Measurements from ENCODE around the gene EXOC4. TPM values are rescaled to one million over a fixed set of nuclear protein-coding genes. Genes with fewer than 3 reads are reported as not detected.
A peak's percentile ranks its signal among the peaks of the same experiment; 100 is the strongest.

EXOC4 gene
- total and polyA plus RNA-seq, 2 donors (not counting 1 experiment from before 2014, with no cell fraction given), result 79.6 to 158 TPM

- Histone ChIP-seq H4K20me1 (ENCODE audit: control insufficient read depth, extremely low read depth, insufficient read depth, low read length) (no peaks in the 10 kb centered on the region), H3K27me3 (ENCODE audit: control insufficient read depth, insufficient read depth, low read length) (no peaks in the 10 kb centered on the region), H3K9ac (ENCODE audit: insufficient read depth, low read length) (no peak overlapping the region), H3K4me2 (ENCODE audit: extremely low read depth, insufficient read depth, low read length) (no peak overlapping the region), H3K9me3 (ENCODE audit: control insufficient read depth, insufficient read depth, low read depth, low read length) (no peaks in the 10 kb centered on the region), H3K36me3 (ENCODE audit: control insufficient read depth, insufficient read depth, low read length) (no peaks in the 10 kb centered on the region), H2AFZ (ENCODE audit: low read length) (no peak overlapping the region), H3K4me3 (replicated peaks in 1 of 4; ENCODE audit: control extremely low read depth in 1 of 4, insufficient read depth in 1 of 4, low read depth in 3 of 4, low read length in 4 of 4) (no peak overlapping the region), H3K4me1 (ENCODE audit: control insufficient read depth, extremely low read depth, insufficient read depth, low read length) (no peaks in the 10 kb centered on the region), H3K27ac (ENCODE audit: insufficient read depth, low read length) (no peak overlapping the region), H3K79me2 (ENCODE audit: control insufficient read depth, insufficient read depth, low read length) (no peaks in the 10 kb centered on the region)
- DNase-seq (ENCODE audit: low read depth in 2 of 2), result peak in 1 of 2 donors; percentile 53
- TF ChIP-seq CTCF (conservative IDR thresholded peaks at IDR 0.05 in 1 of 2, IDR thresholded peaks at IDR 0.05 in 1 of 2; ENCODE audit: low read depth in 1 of 2, low read length in 2 of 2), result no peak
- TF ChIP-seq EZH2 (IDR thresholded peaks at IDR 0.05; ENCODE audit: low read length, missing control alignments), result no peak
Observed at GRCh38 chr7:133937786-133938185, 684.9 kb downstream of the EXOC4 start.

- no peak for DNase-seq (ENCODE audit: low read depth in 2 of 2)
- Histone ChIP-seq H3K36me3 (ENCODE audit: control insufficient read depth, insufficient read depth, low read length) (no peaks in the 10 kb centered on the region), H3K79me2 (ENCODE audit: control insufficient read depth, insufficient read depth, low read length) (no peaks in the 10 kb centered on the region), H2AFZ (ENCODE audit: low read length) (no peak overlapping the region), H3K9ac (ENCODE audit: insufficient read depth, low read length) (no peak overlapping the region), H3K4me1 (ENCODE audit: control insufficient read depth, extremely low read depth, insufficient read depth, low read length) (no peaks in the 10 kb centered on the region), H3K27ac (ENCODE audit: insufficient read depth, low read length) (no peak overlapping the region), H4K20me1 (ENCODE audit: control insufficient read depth, extremely low read depth, insufficient read depth, low read length) (no peaks in the 10 kb centered on the region), H3K4me3 (replicated peaks in 1 of 4; ENCODE audit: control extremely low read depth in 1 of 4, insufficient read depth in 1 of 4, low read depth in 3 of 4, low read length in 4 of 4) (no peak overlapping the region), H3K9me3 (ENCODE audit: control insufficient read depth, insufficient read depth, low read depth, low read length) (no peaks in the 10 kb centered on the region), H3K4me2 (ENCODE audit: extremely low read depth, insufficient read depth, low read length) (no peak overlapping the region), H3K27me3 (ENCODE audit: control insufficient read depth, insufficient read depth, low read length) (no peaks in the 10 kb centered on the region)
- no peak for TF ChIP-seq CTCF (conservative IDR thresholded peaks at IDR 0.05 in 1 of 2, IDR thresholded peaks at IDR 0.05 in 1 of 2; ENCODE audit: low read depth in 1 of 2, low read length in 2 of 2)
- TF ChIP-seq EZH2 (IDR thresholded peaks at IDR 0.05; ENCODE audit: low read length, missing control alignments), result no peak
Observed at GRCh38 chr7:133940368-133940767, 687.5 kb downstream of the EXOC4 start.

- no peak overlapping the region for H3K4me3 ChIP-seq (replicated peaks in 1 of 4; ENCODE audit: control extremely low read depth in 1 of 4, insufficient read depth in 1 of 4, low read depth in 3 of 4, low read length in 4 of 4)
- no peak overlapping the region for H3K9ac ChIP-seq (ENCODE audit: insufficient read depth, low read length)
- no peak overlapping the region for H2AFZ ChIP-seq (ENCODE audit: low read length)
- TF ChIP-seq EZH2 (IDR thresholded peaks at IDR 0.05; ENCODE audit: low read length, missing control alignments) (no peak), CTCF (conservative IDR thresholded peaks at IDR 0.05 in 1 of 2, IDR thresholded peaks at IDR 0.05 in 1 of 2; ENCODE audit: low read depth in 1 of 2, low read length in 2 of 2) (no peak)
- H3K27me3 ChIP-seq (ENCODE audit: control insufficient read depth, insufficient read depth, low read length), result no peaks in the 10 kb centered on the region
- H3K4me1 ChIP-seq (ENCODE audit: control insufficient read depth, extremely low read depth, insufficient read depth, low read length), result no peaks in the 10 kb centered on the region
- DNase-seq (ENCODE audit: low read depth in 2 of 2), result peak; percentile 21 to 93
- H3K9me3 ChIP-seq (ENCODE audit: control insufficient read depth, insufficient read depth, low read depth, low read length), result no peaks in the 10 kb centered on the region
- no peaks in the 10 kb centered on the region for H4K20me1 ChIP-seq (ENCODE audit: control insufficient read depth, extremely low read depth, insufficient read depth, low read length)
- no peak overlapping the region for H3K27ac ChIP-seq (ENCODE audit: insufficient read depth, low read length)
- no peak overlapping the region for H3K4me2 ChIP-seq (ENCODE audit: extremely low read depth, insufficient read depth, low read length)
- no peaks in the 10 kb centered on the region for H3K79me2 ChIP-seq (ENCODE audit: control insufficient read depth, insufficient read depth, low read length)
- H3K36me3 ChIP-seq (ENCODE audit: control insufficient read depth, insufficient read depth, low read length), result no peaks in the 10 kb centered on the region
Observed at GRCh38 chr7:133941496-133941895, 688.6 kb downstream of the EXOC4 start.

All from fibroblast of lung (primary cell).